ENCODE measurements around the gene ICOS. TPM values are rescaled to one million over a fixed set of nuclear protein-coding genes. Genes with fewer than 3 reads are reported as not detected.

Gene ICOS
- total and polyA plus RNA-seq, 2 of the 8 experiments (the other 6 are each of a cell fraction or from before 2014, with no cell fraction given), result not detected

GRCh38 chr2:203971251-203971650 is 34.7 kb downstream of the ICOS start (continued):
- TF ChIP-seq CHD7 (IDR thresholded peaks at IDR 0.05; ENCODE audit: insufficient replicate concordance, low read length) (no peak), CBX5 (IDR thresholded peaks at IDR 0.05; ENCODE audit: low read depth, low read length) (no peak), EGR1 (IDR thresholded peaks at IDR 0.05; ENCODE audit: borderline replicate concordance, low read depth, low read length) (no peak), SP2 (IDR thresholded peaks at IDR 0.05; ENCODE audit: low read length) (no peak), RAD21 (IDR thresholded peaks at IDR 0.05 in 1 of 2, conservative IDR thresholded peaks at IDR 0.05 in 1 of 2; ENCODE audit: low read depth in 2 of 2, low read length in 2 of 2) (no peak), RXRA (IDR thresholded peaks at IDR 0.05; ENCODE audit: insufficient read depth, low read depth, low read length) (no peak), KDM5A (IDR thresholded peaks at IDR 0.05; ENCODE audit: low read length) (no peak), SIRT6 (IDR thresholded peaks at IDR 0.05; ENCODE audit: low read length) (no peak), RNF2 (IDR thresholded peaks at IDR 0.05; ENCODE audit: borderline replicate concordance, low read depth, low read length, missing control alignments, poor library complexity, severe bottlenecking) (no peak), SP1 (IDR thresholded peaks at IDR 0.05; ENCODE audit: low read depth, low read length) (no peak), TAF7 (optimal IDR thresholded peaks at IDR 0.05; ENCODE audit: borderline replicate concordance, low read depth, low read length) (no peak), TCF12 (IDR thresholded peaks at IDR 0.05; ENCODE audit: low read depth, low read length) (no peak)

All from H1 (cell line).